Neural progenitor cell (in vitro differentiated cells): ENCODE results near the gene RPTOR.

Experiments used
- EZH2 ChIP-seq: fragments of 200-600 bp; sonication (generic); IDR thresholded peaks from 2 replicates; pipeline ENCODE4 v1.6.1; 2017; ENCODE audit warnings: antibody characterized with exemption, mild to moderate bottlenecking, moderate library complexity
- EZH2phosphoT487 ChIP-seq: fragments of 200-600 bp; sonication (generic); IDR thresholded peaks from 2 replicates; pipeline ENCODE4 v1.6.1; 2017; ENCODE audit warnings: antibody characterized with exemption
- TF ChIP-seq, protein P1 (sequence below): fragments of 200-600 bp; sonication (generic); IDR thresholded peaks from 2 replicates; pipeline ENCODE4 v1.5.1; 2017; ENCODE audit warnings: antibody characterized with exemption, mild to moderate bottlenecking

DNA sequence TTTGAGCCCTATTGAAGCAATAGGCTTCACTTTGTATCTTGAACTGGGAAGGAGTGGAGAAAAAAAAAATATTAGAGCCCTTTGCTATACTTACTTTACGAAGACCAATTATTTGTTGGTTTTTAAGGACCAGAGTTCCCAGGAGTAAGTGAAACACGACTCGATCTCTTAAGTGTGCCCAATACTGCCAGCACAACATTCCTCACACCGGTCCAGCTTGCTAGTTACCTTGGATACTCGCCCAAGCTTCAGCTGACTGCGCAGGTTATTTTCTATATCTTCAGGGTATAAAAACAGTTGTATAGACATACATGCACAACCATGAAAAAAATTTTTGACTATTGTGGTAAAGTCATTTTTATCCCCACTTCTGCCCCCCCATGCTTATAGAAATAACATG is 72.1 kb downstream of the RPTOR start:
- TF ChIP-seq, protein P1, sequence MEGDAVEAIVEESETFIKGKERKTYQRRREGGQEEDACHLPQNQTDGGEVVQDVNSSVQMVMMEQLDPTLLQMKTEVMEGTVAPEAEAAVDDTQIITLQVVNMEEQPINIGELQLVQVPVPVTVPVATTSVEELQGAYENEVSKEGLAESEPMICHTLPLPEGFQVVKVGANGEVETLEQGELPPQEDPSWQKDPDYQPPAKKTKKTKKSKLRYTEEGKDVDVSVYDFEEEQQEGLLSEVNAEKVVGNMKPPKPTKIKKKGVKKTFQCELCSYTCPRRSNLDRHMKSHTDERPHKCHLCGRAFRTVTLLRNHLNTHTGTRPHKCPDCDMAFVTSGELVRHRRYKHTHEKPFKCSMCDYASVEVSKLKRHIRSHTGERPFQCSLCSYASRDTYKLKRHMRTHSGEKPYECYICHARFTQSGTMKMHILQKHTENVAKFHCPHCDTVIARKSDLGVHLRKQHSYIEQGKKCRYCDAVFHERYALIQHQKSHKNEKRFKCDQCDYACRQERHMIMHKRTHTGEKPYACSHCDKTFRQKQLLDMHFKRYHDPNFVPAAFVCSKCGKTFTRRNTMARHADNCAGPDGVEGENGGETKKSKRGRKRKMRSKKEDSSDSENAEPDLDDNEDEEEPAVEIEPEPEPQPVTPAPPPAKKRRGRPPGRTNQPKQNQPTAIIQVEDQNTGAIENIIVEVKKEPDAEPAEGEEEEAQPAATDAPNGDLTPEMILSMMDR, result no peak
- no peak for TF ChIP-seq EZH2
- TF ChIP-seq EZH2phosphoT487, result no peak
